Ramos (cell line): ENCODE measurements around the gene GAK.

Source experiments
- in situ Hi-C: fragments of 300-500 bp; cut with MboI; formaldehyde crosslinking; loops from one replicate; pipeline ENCODE4 v1.14.3; 2022; ENCODE audit warnings: low sequenced_read_pairs; ENCODE audit not compliant: unreplicated experiment

The GAK gene

DNA sequence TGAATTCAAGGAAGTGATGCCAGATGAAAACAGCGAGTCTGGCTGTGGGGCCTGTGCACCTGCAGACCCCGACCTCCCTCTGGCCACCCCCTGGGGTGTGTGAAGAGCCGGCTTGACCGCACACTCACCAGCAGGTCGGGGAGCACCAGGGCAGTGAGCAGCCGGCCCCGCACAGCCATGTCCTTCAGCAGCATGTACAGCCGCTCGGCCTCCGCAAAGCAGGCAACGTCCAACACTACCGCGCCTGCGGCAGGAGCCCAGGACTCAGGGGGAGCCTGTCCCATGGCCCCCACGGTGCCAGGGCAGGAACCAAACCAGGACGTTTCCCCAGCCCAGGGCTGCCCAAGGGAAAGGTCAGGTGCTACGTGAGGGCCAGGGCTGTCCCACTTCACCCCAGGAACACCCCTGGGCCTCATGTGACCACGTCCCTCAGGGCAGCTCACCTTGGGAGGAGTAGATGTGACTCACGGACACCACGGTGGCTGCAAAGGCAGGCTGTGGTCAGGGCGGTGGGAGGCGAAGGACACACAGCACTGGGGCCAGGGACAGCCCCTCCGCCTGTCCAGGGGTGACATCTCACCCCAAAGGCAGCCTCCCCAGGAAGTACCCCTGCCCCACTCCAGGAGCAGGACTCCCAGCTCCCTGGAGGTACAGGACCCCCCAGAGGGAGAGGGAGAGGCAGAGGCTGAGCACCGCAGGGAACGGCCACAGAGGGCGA, 33.1 kb upstream of the GAK start:
- in situ Hi-C loops, result no loop called here

DNA sequence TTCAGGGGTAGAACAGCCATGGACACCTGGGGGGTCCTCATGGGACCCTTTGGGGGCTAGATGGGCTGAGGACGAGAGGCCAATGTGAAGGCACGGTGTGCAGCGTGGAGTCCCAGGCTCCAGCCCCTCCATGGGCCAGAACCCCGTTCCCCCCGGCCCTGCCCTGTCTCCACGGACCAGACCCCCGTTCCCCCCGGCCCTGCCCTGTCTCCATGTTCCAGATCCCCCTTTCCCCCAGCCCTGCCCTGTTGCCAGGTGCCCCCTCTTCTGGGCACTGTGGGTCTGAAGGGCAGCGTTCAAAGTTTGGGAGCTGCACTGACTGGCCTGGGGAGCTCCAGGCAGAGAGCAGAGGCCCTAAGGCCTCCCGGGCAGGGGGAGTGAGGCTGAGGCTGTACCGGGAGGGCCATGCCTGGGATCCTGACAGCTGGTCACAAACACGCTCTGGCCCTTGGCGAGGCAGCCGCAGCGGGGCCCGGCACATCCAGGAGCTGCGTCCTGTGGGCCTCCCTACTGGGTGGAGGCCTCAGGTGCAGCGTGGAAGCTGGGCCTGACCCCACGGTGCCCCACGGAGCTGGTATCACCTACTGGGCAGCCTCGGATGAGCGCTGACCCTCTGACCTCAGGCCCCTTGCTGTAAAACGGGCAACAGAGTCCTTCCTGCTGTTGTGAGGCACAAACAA, 32.4 kb upstream of the GAK start:
- in situ Hi-C loops, result no loop called here

DNA sequence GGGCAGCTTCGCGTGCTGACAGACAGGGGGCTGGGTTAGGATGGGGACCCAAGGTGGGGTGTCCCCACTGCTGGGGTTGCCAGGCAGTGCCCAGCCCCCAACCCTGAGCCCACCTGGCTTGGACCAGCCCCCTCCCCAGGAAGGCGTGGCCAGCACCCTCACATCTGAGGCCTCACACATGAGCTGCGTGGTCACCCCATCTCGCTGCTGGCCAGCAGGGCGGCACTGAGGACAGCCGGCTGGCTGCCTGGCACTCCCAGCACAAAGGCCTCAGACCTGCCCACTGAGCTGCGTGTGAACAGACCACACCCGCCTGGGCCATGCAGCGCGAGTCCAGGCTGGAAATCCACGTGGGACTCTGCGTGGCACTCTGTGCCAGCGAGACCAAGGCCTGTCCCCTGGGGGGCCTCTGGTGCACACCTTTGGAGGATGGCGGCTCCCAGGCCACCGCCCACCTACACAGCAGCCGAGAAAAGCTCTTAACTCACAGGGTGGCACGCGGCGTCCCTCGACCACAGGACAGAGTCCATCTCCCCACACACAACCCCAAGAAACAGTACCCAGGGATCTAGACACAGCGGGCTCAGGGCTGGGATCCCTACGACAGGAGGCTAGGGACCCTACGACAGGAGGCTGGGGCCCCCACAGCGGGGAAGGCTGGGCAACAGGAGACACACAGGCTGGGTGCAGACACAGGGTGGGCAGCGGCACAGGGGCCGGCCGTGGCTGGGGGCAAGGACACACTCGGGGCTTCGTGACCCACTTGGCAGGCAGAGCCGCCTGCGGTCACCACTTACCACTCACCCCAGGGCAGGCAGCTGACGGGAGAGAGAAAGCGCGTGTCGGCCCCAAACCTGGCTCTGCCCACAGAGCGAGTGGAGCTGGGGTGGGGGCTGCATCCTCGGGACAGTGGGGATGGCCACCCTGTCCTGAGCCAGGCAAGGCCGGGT, 31.4 kb upstream of the GAK start:
- in situ Hi-C loops, result no loop called here

DNA sequence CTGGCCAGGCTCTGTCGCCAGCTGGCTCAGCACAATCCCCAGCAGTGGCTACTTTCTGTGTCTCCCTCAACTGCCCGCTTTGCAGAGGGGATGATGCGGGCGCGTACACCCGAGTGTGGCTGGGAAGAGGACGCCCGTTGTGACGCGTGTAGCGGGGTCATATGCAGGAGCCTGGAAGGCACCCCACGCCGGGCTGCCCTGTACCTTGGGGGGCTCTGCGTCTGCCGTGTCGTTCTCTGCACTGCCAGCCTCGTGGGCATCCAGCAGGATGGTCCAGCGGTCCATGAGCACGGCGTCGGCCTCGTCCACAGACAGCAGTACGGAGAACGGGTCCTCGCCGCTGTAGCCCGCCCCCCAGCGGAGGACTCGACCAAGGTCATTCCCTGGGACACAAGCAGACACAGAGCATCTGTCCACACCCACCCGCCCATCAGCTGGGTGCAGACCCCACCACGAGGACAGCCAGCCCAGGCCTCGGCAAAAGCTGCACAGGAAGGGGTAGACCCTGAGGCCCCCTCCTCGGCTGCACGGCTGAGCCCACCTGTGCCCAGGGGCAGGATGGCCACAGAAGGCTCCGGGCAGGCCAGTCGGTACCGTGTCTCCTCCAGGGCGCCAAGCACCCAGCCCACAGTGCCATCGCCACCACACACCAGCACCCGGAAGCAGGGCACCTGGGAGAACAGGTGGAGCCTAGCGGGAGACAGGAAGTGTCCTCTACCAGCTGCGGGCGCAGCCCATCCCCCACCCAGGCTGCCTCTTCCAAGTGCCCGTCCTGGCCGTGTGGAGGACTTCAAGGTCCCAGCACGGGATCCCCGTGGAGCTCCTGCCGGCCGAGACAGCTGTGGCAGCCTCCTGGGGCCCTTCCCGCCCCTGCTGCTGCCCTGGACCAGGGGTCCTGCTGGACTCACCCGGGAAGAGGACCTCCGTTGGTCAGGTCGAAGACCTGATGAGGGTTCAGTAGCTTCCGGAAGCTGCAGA, 30.4 kb upstream of the GAK start:
- in situ Hi-C loops, result no loop called here

DNA sequence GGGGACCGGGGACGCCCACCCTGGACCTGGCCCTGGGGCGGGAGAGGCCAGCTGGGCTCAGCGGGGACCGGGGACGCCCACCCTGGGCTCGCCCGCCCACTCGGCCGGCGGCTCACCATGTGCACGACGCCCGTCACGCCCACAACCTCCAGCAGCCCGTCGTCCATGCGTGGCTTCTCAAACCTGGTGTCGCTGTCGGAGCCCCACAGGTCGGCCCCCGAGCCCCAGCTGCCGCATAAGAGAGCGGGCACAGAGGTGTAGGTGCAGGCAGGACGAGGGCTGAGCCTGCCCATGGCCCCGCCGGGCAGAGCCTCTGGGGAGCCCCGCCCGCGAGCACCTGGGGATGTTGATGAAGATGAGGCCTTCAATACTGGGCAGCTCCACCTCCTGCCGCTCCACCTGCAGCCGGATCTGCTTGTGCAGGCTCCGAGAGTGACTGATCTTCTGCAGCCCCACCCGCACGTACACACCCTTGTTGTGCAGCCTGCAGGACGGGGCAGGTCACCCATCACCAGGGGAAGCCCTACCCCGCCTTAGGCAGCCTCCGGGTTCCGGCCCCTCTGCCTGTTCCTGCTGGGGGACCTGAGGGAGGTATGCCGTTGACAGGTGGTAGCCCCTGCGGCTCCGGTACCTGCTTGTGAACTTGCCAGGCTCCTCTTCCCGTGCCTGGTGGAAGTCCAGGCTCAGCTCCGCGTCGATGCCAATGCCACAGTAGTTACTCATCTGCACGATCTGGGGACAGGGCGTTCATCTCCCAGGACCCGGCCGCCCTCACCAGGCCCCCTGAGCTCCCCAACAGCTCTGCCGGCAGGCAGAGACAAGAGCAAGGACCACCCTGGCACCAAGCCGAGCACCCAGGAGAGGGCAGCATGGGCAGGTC, 29.5 kb upstream of the GAK start:
- in situ Hi-C loops, result no loop called here

DNA sequence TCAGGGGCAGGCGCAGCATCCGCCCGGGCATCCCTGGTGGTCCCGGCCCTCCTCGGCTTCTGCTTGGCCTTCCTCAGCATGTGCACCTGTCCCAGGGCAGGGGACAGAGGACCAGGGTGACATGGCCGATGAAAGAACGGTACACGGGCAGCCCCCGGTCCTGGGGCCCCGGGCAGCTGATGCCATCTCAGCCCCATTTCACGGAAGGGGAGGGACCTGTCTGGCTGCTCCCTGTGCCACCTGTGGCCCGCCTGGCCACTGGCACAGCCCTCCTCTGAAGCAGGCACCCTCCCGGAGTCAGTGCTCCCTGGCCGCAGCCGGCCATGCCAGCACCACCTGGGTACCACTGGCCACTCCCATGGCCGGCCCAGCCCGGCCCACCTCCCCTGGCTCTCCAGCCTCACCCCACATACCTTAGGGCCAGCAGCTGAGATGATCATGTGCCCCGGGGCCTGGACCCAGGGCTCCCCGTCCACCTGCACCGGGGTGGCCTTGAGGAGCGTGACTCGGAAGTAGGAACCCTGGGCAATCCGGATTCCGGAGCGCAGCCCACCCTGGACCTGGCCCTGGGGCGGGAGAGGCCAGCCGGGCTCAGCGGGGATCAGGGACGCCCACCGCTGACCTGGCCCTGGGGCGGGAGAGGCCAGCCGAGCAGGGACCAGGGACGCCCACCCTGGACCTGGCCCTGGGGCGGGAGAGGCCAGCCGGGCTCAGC, 28.7 kb upstream of the GAK start:
- in situ Hi-C loops, result no loop called here

DNA sequence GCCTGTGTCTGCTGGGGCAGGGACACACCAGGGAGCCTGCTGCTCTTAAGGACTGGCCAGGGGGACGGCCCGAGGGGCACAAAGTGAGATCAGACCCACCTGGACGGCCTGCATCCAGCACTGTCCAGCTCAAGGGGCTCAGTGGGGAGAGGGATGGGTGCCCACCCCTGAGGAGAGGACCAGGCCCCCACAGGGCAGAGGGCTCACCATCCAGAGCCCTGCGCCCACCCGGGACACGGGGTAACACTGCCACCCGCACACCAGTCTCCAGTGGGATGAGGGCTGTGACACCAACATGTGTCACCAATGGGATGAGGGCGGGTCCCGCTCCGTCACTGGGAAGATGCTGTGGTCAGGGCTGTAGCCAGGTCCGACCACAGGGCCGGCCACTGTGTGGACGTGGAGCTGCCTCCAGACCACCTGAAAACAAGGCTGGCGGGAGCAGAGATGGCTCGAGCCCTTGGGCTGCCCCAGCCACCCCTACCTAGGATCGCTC, 28.1 kb upstream of the GAK start:
- in situ Hi-C loops, result no loop called here

DNA sequence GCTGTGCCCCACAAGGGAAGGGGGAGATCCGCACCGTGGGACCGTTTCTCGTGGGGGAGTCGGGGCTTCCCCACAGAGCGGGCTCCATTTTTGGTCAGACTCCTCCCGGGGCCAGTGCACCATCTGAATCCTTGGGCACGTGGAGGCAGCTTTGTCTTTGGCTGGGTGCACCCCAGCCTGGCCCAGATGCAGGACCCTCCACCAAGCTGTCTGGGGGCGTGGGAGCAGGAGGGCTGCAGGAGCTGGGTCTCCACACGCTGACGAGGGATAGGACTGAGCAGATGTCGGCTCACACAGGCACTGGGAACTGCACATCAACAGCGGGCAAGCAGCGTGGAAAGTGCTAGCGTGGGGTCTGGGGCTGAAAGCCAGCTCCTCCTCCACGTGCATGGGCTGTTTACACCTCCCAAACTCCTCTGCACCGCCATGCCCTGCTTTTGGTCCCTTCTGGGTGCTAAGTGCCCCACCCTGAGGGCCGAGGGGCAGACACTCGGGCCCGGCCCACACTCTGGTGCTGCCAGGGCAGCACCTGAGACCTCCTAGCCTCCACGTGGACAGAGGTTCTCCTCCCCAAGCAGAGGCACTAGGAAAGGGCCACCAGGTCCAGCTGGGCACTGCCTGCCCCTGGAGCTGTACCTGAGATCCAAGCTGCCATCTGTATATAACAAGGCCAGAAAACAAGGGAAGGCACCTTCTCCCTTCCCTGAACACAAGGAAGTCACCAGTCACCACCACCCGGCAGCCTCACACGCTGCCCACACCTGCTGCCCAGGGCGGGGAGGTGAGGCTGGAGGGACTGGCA, 27.4 kb upstream of the GAK start:
- in situ Hi-C loops, result no loop called here

DNA sequence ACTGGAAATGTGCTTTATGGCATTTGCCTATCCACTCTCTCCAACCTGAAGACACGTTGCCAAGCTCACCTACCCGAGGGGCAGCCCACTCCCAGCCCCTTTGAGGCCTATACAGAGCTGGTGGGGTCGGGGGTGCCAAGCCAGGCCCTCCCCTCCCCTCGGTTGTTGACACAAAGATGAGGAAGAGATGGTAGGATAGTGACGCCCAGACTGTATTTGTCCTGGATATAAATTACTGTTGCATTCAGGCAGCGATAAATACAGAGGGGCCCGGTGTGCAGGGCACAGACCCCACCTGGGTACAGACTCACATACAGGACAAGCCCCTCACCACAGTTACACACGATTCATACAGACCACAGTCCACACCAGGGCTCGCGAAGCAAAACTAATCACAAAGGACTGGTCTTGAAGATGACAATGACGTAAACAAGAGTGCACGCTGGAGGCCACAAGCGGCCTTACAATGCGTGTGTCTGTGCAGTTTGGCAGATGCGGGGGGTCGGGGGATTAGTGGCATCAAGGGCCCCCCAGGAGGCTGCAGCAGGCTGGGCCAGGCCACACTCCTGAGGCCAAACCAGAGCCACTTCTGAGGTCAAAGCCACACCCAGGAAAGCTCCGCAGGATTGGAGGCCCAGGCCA, 26.7 kb upstream of the GAK start:
- in situ Hi-C loops, result no loop called here

DNA sequence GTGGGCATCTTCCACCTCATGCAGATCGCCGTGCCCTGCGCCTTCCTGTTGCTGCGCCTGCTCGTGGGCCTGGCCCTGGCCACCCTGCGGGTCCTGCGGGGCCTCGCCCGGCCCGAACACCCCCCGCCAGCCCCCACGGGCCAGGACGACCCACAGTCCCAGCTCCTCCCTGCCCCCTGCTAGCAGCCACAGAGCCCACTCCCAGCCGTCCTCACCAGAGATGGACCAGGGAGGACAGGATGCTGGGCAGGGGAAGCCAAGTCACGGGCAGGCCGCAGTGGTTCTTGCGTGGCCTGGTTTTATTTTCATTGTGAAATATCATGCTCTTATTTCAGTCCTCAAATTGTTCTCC, 26.2 kb upstream of the GAK start:
- in situ Hi-C loops, result no loop called here

DNA sequence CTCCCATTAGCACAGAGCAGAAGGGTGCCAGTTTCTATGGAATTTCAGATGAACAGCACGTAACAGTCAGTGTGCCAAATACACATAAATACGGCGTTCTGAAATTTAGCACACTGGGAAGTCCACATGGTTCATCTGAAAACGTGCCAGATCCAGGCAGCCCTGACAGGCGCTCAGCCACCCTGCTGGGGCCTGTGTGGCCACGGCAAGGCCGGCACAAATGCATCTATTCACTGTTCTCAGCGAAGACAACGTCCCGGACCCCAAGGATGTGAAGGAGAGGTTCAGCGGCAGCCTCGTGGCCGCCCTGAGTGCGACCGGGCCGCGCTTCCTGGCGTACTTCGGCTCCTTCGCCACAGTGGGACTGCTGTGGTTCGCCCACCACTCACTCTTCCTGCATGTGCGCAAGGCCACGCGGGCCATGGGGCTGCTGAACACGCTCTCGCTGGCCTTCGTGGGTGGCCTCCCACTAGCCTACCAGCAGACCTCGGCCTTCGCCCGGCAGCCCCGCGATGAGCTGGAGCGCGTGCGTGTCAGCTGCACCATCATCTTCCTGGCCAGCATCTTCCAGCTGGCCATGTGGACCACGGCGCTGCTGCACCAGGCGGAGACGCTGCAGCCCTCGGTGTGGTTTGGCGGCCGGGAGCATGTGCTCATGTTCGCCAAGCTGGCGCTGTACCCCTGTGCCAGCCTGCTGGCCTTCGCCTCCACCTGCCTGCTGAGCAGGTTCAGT, 25.6 kb upstream of the GAK start:
- in situ Hi-C loops, result no loop called here

DNA sequence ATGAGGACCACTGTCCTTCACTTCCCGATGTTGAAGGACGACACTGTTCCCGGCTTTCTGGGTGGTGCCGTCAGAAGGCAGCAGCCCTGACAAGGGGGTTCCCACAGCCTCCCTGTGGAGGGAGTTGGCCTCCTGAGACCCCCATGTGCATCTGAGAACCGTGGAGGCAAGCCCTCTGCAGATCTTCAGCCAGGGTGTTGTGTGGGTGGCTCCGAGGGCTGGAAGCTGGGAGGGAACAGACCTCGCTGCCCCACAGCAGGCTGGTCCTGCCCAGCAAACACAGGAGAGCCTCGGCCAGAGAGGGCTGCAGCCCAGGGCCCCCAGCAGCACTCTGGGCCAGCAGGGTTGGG, 25.1 kb upstream of the GAK start:
- in situ Hi-C loops, result no loop called here

DNA sequence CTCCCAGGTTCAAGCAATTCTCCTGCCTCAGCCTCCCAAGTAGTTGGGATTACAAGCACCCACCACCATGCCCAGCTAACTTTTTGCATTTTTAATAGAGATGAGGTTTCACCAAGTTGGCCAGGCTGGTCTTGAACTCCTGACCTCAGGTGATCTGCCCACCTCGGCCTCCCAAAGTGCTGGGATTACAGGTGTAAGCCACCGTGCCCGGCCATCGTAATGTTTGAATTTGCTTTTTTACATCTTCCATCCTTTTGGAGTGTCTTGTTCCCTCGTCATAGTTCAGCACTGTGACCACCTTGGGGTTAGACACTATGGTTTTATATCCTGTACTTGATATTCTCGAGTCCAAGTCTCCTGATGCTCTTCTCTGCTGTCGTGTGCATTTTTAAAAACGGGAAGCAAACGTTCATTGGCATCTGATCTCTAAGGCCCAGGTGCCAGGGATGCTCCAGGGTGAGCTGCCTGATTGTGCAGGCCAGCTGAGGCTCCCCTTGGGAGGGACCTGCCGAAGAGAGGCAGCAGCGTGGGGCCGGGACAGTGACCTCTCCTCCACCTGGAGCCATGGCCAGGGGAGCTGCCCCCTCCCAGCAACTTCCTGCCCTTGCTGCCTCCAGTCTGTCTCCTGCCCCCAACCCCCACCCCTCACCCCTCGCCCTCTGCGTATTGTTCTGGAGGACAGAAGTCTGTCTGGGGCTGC, 24.6 kb upstream of the GAK start:
- in situ Hi-C loops, result no loop called here

DNA sequence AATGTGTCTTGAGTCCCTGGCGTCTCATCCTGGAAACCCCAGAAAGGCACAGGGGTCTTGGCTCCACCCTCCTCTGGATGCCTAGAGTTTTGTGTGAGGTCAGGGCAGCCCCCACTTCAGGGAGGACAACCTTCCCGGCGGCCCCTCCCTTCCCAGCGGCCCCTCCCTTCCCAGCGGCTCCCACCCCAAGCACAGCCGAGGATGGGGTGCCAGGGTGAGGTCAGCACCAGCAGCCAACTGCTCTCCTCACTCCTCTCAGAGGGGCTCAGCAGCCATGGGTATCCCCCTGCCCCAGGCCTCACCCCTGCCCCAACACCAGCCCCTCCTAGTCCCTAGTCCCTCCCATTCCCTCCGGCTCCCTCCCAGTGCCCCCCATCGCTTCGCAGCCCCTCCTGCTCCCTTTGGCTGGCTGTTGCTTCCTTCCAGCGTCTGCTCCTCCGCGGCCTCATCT, 23.8 kb upstream of the GAK start:
- in situ Hi-C loops, result no loop called here

DNA sequence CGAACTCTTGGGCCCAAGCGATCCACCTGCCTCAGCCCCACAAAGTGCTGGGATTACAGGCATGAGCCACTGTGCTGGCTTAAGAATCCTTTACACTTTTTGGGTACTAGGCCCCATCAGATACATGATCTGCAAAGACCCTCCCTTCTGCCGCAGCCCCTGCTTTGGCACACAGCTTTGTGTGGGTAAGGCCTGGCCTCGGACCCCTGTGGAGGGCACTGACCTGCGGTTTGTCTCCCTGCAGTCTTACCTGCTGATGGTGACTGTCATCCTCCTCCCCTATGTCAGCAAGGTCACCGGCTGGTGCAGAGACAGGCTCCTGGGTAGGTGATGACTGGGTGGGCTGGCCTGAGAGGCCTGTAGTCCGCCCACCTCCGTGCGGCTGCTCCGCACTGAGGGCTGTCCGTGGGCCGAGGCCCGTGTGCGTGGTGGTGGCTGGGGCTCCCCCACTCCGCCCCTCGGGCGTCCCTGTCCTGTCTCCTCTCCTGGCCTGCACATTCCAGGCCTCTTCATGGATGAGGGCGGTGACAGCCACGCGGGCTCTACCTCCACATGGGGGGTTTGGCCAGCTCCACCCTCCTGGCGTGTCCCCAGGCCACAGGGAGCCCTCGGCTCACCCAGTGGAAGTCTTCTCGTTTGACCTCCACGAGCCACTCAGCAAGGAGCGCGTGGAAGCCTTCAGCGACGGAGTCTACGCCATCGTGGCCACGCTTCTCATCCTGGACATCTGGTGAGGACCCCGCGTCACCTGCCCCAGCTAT, 23.2 kb upstream of the GAK start:
- in situ Hi-C loops, result no loop called here
